HL-60/S4 (cell line): Measurements from ENCODE around the gene NDRG4.

ENCODE experiments used
- in situ Hi-C: fragments of 300-500 bp; cut with MboI; formaldehyde crosslinking; loops from 2 replicates; pipeline ENCODE4 v1.14.3; 2022; ENCODE audit warnings: low sequenced_read_pairs

The NDRG4 gene, protein sequence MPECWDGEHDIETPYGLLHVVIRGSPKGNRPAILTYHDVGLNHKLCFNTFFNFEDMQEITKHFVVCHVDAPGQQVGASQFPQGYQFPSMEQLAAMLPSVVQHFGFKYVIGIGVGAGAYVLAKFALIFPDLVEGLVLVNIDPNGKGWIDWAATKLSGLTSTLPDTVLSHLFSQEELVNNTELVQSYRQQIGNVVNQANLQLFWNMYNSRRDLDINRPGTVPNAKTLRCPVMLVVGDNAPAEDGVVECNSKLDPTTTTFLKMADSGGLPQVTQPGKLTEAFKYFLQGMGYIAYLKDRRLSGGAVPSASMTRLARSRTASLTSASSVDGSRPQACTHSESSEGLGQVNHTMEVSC

GRCh38 chr16:58499615-58500351 lies at the start of gene NDRG4:
Gene NDRG4, plus strand, starts transcription at chr16:58500143. Its CDS starts 106 bp downstream, at chr16:58500249.
- in situ Hi-C loops = no loop called here

- in situ Hi-C loops = no loop called here
Observed at GRCh38 chr16:58450590-58450989, 49.4 kb upstream of the NDRG4 start.

DNA sequence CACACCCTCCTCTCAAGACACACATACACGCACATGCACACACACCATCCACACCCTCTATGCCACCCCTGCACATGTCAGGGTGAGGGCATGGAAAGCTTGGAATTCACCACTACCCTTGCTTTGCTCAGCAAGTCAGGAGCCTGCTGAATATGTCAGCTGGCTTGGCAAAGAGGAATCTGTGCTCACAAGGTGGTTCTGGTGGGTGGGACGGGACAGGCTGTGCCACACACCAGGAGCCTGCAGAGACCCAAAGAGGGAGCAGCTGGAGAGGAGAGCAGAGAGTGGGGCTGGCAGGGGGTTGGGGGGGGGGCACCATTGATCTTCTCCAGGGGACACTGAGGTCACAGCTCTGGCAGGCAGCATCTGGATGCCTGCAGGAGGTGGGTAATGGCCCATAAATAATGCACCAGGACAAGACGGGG lies 48.7 kb upstream of the NDRG4 start:
- in situ Hi-C loops = no loop called here

DNA sequence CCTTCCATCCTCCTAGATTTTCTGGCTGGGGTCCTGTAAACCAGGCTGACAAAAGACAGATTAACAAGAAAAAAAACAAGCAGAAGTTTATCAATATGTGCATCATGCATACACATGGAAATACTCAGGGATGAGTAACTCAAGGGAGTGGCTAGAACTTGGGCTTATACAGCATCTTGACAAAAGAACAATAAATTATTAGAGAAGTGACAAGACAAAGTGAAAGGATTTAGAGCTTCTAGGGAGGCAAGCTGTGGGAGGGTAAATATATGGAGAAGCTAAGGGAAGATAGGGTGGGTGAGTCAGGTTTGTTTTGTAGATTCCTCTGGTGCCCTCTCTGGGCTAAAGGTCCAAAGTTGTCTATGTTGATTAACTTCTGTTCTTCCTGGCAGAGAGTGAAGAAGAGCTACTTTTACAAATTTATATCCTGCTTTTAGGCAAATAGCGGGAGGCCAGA lies 48.0 kb upstream of the NDRG4 start:
- in situ Hi-C loops = no loop called here

DNA sequence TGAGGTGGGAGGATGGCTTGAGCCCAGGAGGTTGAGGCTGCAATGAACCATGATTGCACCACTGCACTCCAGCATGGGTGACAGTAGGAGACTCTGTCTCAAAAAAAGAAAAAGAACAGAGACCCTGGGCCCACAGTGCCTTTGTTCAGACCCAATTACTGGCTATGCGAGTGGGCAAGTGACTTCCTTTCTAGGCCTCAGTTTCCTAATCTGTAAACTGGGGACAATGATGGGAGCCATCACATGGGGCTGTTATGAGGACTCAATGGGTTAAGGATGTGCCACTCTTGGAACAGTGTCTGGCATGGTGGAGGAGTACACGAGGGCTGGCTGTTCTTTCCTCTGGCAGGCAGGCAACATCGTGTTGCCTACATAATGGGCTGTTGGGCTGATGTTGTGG lies 47.3 kb upstream of the NDRG4 start:
- in situ Hi-C loops = no loop called here

DNA sequence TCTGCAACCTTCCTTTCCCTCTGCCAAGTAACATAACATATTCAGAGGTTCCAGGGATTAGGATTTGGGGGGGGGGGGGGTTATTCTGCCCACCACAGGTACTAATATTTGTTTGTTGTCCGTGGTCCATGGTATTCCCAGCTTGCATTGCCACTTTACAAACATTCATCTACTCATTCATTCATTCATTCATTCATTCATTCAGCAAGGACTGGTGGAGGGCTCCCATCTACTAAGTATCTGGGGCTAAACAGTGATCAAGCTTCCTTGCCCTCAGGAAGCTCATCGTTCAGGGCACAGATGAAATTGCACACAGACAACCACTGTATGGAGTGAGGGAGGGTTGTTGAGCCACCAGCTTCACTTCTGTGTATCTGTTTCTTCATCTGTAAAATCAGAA lies 45.8 kb upstream of the NDRG4 start:
- in situ Hi-C loops = no loop called here

DNA sequence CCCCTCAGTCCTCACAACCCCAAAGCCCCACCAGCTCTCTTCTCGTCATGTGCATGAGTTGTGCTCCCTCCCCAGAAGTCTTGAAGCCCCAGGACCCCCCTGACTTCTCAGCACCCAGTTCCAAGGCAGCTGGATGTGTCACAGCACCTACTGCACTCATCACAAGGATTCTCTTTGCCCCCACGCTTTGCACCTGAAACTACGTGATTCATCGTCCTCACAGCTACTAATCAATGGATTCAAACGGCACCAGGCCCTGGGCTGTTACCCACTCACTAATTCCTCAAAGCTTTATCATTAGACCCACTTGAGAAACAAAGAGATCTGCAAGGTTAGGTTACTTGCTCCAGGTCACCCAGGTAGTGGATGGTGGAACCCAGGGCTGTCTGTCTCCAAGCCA lies 45.1 kb upstream of the NDRG4 start:
- in situ Hi-C loops = no loop called here

GRCh38 chr16:58455750-58456149 lies 44.2 kb upstream of the NDRG4 start:
- in situ Hi-C loops = no loop called here

GRCh38 chr16:58456193-58456592 lies 43.8 kb upstream of the NDRG4 start:
- in situ Hi-C loops = no loop called here

DNA sequence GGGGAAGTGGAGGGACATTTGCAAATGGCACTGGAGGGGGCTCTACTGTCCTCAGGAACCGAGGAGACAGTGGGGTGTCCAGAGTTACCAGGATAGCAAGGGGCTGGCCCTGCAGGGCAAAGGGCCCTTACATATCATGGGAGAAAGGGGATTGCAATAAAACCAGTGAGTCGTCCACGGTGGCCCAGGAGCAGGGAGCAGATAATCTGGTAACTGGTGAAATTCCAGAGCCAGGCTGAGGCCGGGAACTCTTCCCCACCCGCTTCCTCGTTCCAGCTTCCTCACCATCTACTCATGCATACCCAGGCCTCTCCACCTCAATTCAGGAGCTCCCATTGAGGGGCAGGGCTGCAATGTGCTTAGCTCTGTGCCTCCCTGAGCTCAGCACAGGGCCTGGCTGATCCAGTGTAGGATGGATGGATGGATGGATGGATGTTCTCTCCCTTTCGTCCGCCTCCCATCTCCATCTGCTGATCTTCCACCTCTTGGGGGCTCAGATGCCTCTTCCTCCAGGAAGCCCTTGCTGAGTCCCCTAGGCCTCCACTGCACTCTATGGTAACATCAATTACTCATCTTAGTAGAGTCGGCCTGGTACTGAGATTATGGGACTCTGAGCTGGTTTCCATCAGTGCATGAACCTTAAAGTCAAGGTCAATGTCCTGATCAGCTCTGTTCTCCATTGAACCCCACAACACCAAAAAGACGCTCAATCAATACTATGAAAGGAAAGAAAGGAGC lies 41.2 kb upstream of the NDRG4 start:
- in situ Hi-C loops = no loop called here

DNA sequence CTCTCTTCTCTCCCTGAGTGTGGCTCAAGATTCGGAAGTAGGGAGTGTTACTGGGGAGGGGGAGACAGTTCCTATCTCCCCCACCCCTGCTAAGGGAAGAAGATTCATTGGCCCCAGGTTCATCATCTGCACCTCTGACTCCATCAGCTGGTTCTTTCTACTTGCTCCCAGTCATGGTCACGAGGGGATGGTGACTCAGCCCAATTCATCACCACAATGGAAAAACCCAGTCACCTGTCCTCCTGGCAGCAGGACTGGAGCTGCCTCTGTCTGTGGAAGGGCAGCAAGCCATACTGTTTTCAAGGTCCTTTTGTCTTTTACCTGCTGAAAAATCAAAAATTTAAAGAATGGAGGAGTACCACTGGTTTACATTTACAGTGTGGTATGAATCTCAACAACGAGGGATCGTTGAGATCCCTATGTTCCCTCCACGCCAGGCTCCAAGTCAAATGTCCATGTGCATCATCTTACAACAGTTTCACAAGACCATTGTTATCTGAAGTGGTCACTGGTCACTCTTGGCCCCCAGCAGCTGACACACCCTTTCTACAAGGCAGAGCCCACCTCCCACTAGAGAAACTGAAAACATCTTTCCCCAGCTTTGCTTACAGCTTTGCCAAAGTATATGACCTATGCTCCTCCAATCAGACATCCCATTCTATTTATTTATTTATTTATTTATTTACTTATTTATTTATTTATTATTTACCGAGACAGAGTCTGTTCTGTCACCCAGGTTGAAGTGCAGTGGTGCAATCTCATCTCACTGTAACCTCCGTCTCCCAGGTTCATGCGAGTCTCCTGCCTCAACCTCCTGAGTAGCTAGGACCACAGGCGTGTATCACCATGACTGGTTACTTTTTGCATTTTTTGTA lies 40.4 kb upstream of the NDRG4 start:
- in situ Hi-C loops = no loop called here

GRCh38 chr16:58460219-58460610 lies 39.7 kb upstream of the NDRG4 start:
- in situ Hi-C loops = no loop called here

DNA sequence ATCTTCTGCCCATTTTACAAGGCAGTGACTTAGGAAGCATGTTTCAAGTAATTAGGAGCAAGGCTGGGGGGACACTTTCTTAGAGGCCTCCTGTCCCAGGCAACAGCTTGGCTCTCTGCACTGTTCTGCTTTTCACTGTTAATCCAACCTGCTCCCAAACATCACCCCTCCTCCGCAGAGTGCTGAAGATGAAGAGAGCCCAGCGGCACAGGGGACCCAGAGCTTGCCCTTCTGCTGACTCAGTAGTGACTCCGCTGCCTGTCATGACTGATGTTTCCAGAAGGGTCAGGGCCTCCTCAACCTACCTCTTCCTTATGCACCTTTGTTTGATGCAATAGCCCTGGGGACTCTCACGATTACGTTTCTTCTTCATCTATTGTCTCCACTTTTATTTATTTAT lies 38.9 kb upstream of the NDRG4 start:
- in situ Hi-C loops = no loop called here

DNA sequence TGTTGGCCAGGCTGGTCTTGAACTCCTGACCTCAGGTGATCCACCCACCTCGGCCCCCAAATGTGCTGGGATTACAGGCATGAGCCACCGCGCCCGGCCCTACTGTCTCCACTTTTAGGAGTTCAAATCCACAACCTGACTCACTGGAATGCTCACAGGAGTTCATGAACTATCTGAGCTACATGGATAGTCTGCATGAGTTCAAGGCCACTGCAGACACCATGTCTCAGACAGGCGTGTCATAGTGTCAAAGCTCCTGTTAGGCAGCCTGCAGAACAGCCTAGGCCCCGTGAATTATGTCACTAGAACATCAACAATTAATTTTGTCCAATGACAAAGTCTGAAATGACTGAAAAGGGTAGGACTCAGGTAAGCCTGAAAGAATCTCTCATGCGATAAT lies 38.3 kb upstream of the NDRG4 start:
- in situ Hi-C loops = no loop called here

GRCh38 chr16:58462089-58462488 lies 37.9 kb upstream of the NDRG4 start:
- in situ Hi-C loops = no loop called here

GRCh38 chr16:58462499-58462996 lies 37.4 kb upstream of the NDRG4 start:
- in situ Hi-C loops = no loop called here

GRCh38 chr16:58462997-58463941 lies 36.7 kb upstream of the NDRG4 start:
- in situ Hi-C loops = no loop called here

- in situ Hi-C loops = no loop called here
Observed at GRCh38 chr16:58464047-58464915, 35.7 kb upstream of the NDRG4 start.
